HL-60 (cell line): ENCODE measurements around the gene STAB2.

Experiments
- GABPA ChIP-seq: IDR thresholded peaks from 2 replicates; pipeline ENCODE4 v1.6.1; 2012; ENCODE audit warnings: low read depth
- POLR2AphosphoS5 ChIP-seq: IDR thresholded peaks from 2 replicates; pipeline ENCODE4 v1.6.1; 2012; ENCODE audit warnings: low read depth
- SPI1 ChIP-seq: IDR thresholded peaks from 2 replicates; pipeline ENCODE4 v1.6.1; 2012; ENCODE audit warnings: low read depth, mild to moderate bottlenecking, borderline replicate concordance
- TF ChIP-seq, protein P1 (sequence below): IDR thresholded peaks from one replicate; pipeline ENCODE4 v1.5.1; 2011; ENCODE audit warnings: low read length, control low read depth, inconsistent platforms; ENCODE audit not compliant: insufficient read depth
- TF ChIP-seq, protein P2 (sequence below): IDR thresholded peaks from 2 replicates; pipeline ENCODE4 v1.6.1; 2012; ENCODE audit warnings: low read depth; ENCODE audit not compliant: insufficient replicate concordance

DNA sequence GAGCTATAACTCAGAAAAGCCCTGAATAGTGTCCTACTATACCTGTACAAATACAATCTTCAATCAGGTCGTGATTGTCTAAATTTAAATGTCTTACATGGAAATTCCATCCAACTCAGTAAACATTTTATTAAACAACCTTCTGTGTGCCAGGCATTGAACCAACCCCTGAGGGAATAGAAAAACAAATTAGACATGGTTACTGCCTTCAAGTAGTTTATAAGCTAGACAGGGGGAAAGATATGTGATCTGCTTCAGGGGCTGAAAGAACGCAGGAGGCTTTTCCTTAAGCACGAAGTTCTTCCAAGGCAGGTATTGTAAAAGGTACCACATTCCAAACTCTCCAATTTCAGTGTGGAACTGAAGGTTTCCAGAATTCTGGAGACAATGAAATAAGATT, 39.7 kb upstream of the STAB2 start:
- TF ChIP-seq, protein P1, sequence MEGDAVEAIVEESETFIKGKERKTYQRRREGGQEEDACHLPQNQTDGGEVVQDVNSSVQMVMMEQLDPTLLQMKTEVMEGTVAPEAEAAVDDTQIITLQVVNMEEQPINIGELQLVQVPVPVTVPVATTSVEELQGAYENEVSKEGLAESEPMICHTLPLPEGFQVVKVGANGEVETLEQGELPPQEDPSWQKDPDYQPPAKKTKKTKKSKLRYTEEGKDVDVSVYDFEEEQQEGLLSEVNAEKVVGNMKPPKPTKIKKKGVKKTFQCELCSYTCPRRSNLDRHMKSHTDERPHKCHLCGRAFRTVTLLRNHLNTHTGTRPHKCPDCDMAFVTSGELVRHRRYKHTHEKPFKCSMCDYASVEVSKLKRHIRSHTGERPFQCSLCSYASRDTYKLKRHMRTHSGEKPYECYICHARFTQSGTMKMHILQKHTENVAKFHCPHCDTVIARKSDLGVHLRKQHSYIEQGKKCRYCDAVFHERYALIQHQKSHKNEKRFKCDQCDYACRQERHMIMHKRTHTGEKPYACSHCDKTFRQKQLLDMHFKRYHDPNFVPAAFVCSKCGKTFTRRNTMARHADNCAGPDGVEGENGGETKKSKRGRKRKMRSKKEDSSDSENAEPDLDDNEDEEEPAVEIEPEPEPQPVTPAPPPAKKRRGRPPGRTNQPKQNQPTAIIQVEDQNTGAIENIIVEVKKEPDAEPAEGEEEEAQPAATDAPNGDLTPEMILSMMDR: no peak
- TF ChIP-seq, protein P2, sequence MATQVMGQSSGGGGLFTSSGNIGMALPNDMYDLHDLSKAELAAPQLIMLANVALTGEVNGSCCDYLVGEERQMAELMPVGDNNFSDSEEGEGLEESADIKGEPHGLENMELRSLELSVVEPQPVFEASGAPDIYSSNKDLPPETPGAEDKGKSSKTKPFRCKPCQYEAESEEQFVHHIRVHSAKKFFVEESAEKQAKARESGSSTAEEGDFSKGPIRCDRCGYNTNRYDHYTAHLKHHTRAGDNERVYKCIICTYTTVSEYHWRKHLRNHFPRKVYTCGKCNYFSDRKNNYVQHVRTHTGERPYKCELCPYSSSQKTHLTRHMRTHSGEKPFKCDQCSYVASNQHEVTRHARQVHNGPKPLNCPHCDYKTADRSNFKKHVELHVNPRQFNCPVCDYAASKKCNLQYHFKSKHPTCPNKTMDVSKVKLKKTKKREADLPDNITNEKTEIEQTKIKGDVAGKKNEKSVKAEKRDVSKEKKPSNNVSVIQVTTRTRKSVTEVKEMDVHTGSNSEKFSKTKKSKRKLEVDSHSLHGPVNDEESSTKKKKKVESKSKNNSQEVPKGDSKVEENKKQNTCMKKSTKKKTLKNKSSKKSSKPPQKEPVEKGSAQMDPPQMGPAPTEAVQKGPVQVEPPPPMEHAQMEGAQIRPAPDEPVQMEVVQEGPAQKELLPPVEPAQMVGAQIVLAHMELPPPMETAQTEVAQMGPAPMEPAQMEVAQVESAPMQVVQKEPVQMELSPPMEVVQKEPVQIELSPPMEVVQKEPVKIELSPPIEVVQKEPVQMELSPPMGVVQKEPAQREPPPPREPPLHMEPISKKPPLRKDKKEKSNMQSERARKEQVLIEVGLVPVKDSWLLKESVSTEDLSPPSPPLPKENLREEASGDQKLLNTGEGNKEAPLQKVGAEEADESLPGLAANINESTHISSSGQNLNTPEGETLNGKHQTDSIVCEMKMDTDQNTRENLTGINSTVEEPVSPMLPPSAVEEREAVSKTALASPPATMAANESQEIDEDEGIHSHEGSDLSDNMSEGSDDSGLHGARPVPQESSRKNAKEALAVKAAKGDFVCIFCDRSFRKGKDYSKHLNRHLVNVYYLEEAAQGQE: no peak
- TF ChIP-seq POLR2AphosphoS5 (no peak), GABPA (no peak), SPI1 (no peak)
